ENCODE data around the gene SLC19A1.

- no peak for TF ChIP-seq TCF12 (IDR thresholded peaks at IDR 0.05)
- TF ChIP-seq CTCF (IDR thresholded peaks at IDR 0.05): no peak
- no peak for TF ChIP-seq YY1 (IDR thresholded peaks at IDR 0.05; ENCODE audit: low read depth)
- TF ChIP-seq TAF1 (IDR thresholded peaks at IDR 0.05; ENCODE audit: borderline replicate concordance, low read depth, low read length): no peak
- TF ChIP-seq RFX5 (IDR thresholded peaks at IDR 0.05; ENCODE audit: low read length): no peak
- no peak for TF ChIP-seq POLR2AphosphoS5 (IDR thresholded peaks at IDR 0.05; ENCODE audit: low read depth, low read length)
Observed at GRCh38 chr21:45455674-45456583, 86.3 kb downstream of the SLC19A1 start.

Data from SK-N-SH (cell line).